ENCODE data around the gene BCL6. TPM values are rescaled to one million over a fixed set of nuclear protein-coding genes. Genes with fewer than 3 reads are reported as not detected.

BCL6 gene
- total and polyA plus RNA-seq, 2 donors (not counting 3 experiments of a cell fraction or from before 2014, with no cell fraction given), result 6.9 to 12.1 TPM

DNA sequence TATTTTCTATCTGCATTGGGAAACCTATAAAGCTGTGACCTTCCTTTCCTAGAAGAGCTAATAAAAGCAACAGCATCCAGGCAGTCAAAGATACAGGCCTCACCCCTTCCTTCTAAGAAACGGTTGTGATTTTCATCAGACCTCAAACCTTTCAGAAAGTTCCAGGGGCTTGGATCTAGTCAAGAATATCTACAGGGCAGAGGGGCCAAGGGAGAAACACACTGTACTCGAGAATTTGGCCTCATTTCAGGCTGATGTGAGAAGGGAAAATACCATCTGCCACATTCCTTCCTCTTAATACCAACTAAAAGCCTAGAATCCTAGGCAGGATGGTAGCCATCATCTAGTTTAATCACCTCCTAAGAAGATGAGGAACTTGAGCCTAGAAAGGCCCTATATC is 24.5 kb upstream of the BCL6 start:
- H3K79me2 ChIP-seq (ENCODE audit: control insufficient read depth, insufficient read depth, low read length), result no peaks in the 10 kb centered on the region
- H3K36me3 ChIP-seq (ENCODE audit: control insufficient read depth in 2 of 2, extremely low read depth in 1 of 2, insufficient read depth in 2 of 2, low read length in 2 of 2), result no peaks in the 10 kb centered on the region
- H4K20me1 ChIP-seq (replicated peaks; ENCODE audit: control insufficient read depth, extremely low read depth, insufficient read depth, low read length), result no peaks in the 10 kb centered on the region
- BruUV-seq (replicated peaks), result no TSS peak
- no peaks in the 10 kb centered on the region for H3K9me3 ChIP-seq (replicated peaks; ENCODE audit: control insufficient read depth, insufficient read depth, low read length)
- ChIA-PET POLR2A (no interaction called here), CTCF (no interaction called here)
- DNase-seq (ENCODE audit: low read depth, low spot score), result no peak
- no peak overlapping the region for H3K27ac ChIP-seq (ENCODE audit: insufficient read depth, low read depth, low read length)
- no peak for FAIRE-seq
- no peak overlapping the region for H3K4me3 ChIP-seq (replicated peaks in 1 of 3; ENCODE audit: insufficient read depth in 1 of 3, low read depth in 1 of 3, low read length in 3 of 3)
- intact Hi-C loops (cut with micrococcal nuclease), result no loop called here
- no peak overlapping the region for H3K4me2 ChIP-seq (ENCODE audit: insufficient read depth, low read length)
- no peak overlapping the region for H2AFZ ChIP-seq (ENCODE audit: low read depth, low read length)
- TF ChIP-seq, protein P1, sequence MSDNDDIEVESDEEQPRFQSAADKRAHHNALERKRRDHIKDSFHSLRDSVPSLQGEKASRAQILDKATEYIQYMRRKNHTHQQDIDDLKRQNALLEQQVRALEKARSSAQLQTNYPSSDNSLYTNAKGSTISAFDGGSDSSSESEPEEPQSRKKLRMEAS (IDR thresholded peaks at IDR 0.05; ENCODE audit: insufficient read depth, insufficient read length), result no peak
- dilution Hi-C loops (cut with MboI; ENCODE audit: extremely low pct_ligation_motif_present, low sequenced_read_pairs), result no loop called here
- no peaks in the 10 kb centered on the region for H3K9me1 ChIP-seq (replicated peaks; ENCODE audit: control insufficient read depth, extremely low read depth, insufficient read depth, low read length)
- no peak overlapping the region for H3K9ac ChIP-seq (replicated peaks; ENCODE audit: extremely low read depth, insufficient read depth, low read length)
- H3K27me3 ChIP-seq (ENCODE audit: control insufficient read depth in 2 of 2, insufficient read depth in 2 of 2, low read length in 2 of 2), result no peaks in the 10 kb centered on the region
- H3K4me1 ChIP-seq (ENCODE audit: control insufficient read depth, extremely low read depth, insufficient read depth, low read length), result peaks cover 7% of the 10 kb centered on the region

DNA sequence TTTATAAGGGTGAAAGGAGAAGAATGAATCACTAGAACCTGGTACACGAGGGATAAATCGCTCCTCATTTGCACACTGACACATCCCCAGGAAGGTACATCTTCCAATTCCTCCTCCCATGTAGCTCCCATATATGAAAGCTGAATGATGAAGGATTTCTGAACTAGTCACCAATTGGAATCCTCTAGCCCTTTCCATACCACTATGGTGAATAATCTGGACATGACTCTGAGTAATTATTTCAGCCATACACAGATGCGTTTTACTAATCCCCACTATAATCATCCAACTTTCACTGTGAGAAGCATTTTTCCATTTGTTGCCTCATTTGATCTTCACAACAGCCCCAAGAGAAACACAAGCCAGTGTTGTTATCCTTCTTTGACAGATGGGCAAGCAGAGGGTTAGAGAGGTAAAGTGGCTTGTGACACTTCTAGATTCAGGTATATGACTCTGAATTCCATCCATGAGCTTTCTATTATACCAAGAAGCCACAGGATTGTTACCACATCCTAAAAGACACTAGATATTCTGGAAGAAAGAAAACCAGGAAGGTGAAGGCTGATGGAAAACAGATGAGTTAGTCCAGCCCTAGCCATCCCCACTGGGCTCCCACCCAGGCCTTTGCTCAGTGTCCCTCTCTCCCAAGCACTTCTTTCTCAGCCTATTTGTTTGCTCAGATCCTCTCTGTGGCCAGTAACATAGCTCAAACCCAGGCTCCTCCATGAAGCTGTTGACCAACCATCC is 22.2 kb upstream of the BCL6 start:
- intact Hi-C loops (cut with micrococcal nuclease) (no loop called here), dilution Hi-C loops (cut with MboI; ENCODE audit: extremely low pct_ligation_motif_present, low sequenced_read_pairs) (no loop called here)
- DNase-seq (ENCODE audit: low read depth, low spot score), result no peak
- Histone ChIP-seq H2AFZ (ENCODE audit: low read depth, low read length) (no peak overlapping the region), H3K27ac (ENCODE audit: insufficient read depth, low read depth, low read length) (no peak overlapping the region), H3K4me1 (ENCODE audit: control insufficient read depth, extremely low read depth, insufficient read depth, low read length) (peaks cover 7% of the 10 kb centered on the region), H3K27me3 (ENCODE audit: control insufficient read depth in 2 of 2, insufficient read depth in 2 of 2, low read length in 2 of 2) (peaks cover 0 to 2% of the 10 kb centered on the region in 2 experiments), H3K9me3 (replicated peaks; ENCODE audit: control insufficient read depth, insufficient read depth, low read length) (no peaks in the 10 kb centered on the region), H3K4me2 (ENCODE audit: insufficient read depth, low read length) (no peak overlapping the region), H3K9me1 (replicated peaks; ENCODE audit: control insufficient read depth, extremely low read depth, insufficient read depth, low read length) (no peaks in the 10 kb centered on the region), H3K36me3 (ENCODE audit: control insufficient read depth in 2 of 2, extremely low read depth in 1 of 2, insufficient read depth in 2 of 2, low read length in 2 of 2) (no peaks in the 10 kb centered on the region), H3K79me2 (ENCODE audit: control insufficient read depth, insufficient read depth, low read length) (no peaks in the 10 kb centered on the region), H3K9ac (replicated peaks; ENCODE audit: extremely low read depth, insufficient read depth, low read length) (no peak overlapping the region), H3K4me3 (replicated peaks in 1 of 3; ENCODE audit: insufficient read depth in 1 of 3, low read depth in 1 of 3, low read length in 3 of 3) (no peak overlapping the region), H4K20me1 (replicated peaks; ENCODE audit: control insufficient read depth, extremely low read depth, insufficient read depth, low read length) (no peaks in the 10 kb centered on the region)
- no TSS peak for BruUV-seq (replicated peaks)
- TF ChIP-seq, protein P2, sequence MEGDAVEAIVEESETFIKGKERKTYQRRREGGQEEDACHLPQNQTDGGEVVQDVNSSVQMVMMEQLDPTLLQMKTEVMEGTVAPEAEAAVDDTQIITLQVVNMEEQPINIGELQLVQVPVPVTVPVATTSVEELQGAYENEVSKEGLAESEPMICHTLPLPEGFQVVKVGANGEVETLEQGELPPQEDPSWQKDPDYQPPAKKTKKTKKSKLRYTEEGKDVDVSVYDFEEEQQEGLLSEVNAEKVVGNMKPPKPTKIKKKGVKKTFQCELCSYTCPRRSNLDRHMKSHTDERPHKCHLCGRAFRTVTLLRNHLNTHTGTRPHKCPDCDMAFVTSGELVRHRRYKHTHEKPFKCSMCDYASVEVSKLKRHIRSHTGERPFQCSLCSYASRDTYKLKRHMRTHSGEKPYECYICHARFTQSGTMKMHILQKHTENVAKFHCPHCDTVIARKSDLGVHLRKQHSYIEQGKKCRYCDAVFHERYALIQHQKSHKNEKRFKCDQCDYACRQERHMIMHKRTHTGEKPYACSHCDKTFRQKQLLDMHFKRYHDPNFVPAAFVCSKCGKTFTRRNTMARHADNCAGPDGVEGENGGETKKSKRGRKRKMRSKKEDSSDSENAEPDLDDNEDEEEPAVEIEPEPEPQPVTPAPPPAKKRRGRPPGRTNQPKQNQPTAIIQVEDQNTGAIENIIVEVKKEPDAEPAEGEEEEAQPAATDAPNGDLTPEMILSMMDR (IDR thresholded peaks at IDR 0.05; ENCODE audit: extremely low read depth in 1 of 2, insufficient read depth in 1 of 2, low read depth in 1 of 2, low read length in 2 of 2), result no peak
- TF ChIP-seq FOS (IDR thresholded peaks at IDR 0.05; ENCODE audit: borderline replicate concordance, insufficient read depth, low read length) (no peak), POLR2AphosphoS5 (IDR thresholded peaks at IDR 0.05; ENCODE audit: insufficient read depth, low read depth, low read length) (no peak), EZH2 (IDR thresholded peaks at IDR 0.05; ENCODE audit: borderline replicate concordance, low read depth, low read length, severe bottlenecking) (no peak), JUN (IDR thresholded peaks at IDR 0.05; ENCODE audit: borderline replicate concordance, insufficient read depth, insufficient read length, low read depth) (no peak), GATA2 (IDR thresholded peaks at IDR 0.05; ENCODE audit: insufficient read depth, insufficient read length, low read depth, low read length) (no peak)
- TF ChIP-seq, protein P1 (IDR thresholded peaks at IDR 0.05; ENCODE audit: insufficient read depth, insufficient read length), result no peak
- ChIA-PET POLR2A (interaction anchor here (0.7 kb wide), 1 partner anchor 1181 kb away, joined by 7 read pairs; no protein-coding TSS in a partner anchor), CTCF (interaction anchor here (1.5 kb wide), 1 partner anchor 20 kb away, joined by 4 read pairs; no protein-coding TSS in a partner anchor)
- FAIRE-seq, result no peak

All from endothelial cell of umbilical vein (primary cell).